ENCODE results near the gene TMEM202.

DNA sequence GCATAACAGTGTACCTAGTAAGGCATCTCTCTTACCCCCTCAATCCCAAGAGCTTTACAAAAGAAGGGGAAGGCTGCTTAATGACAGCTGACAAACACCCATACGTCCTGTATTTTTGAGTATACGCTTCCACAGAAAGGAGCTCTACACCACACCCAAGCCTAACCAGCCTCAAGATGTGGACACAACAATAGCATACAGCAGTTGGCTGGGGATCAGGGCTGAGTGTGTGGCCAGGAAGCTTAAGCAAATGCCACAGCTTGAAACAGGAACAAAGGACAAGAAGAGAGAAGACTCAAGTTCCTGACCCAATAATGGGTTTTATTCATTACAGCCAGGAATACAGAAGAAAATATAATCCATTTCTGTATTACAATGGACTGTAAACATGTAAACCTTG is 29.2 kb upstream of the TMEM202 start:
- TF ChIP-seq, protein P1, sequence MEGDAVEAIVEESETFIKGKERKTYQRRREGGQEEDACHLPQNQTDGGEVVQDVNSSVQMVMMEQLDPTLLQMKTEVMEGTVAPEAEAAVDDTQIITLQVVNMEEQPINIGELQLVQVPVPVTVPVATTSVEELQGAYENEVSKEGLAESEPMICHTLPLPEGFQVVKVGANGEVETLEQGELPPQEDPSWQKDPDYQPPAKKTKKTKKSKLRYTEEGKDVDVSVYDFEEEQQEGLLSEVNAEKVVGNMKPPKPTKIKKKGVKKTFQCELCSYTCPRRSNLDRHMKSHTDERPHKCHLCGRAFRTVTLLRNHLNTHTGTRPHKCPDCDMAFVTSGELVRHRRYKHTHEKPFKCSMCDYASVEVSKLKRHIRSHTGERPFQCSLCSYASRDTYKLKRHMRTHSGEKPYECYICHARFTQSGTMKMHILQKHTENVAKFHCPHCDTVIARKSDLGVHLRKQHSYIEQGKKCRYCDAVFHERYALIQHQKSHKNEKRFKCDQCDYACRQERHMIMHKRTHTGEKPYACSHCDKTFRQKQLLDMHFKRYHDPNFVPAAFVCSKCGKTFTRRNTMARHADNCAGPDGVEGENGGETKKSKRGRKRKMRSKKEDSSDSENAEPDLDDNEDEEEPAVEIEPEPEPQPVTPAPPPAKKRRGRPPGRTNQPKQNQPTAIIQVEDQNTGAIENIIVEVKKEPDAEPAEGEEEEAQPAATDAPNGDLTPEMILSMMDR (IDR thresholded peaks at IDR 0.05; ENCODE audit: extremely low read depth in 1 of 2, insufficient read depth in 1 of 2, low read depth in 1 of 2, low read length in 2 of 2), result no peak
- no peak for TF ChIP-seq POLR2AphosphoS5 (IDR thresholded peaks at IDR 0.05; ENCODE audit: insufficient read depth, low read depth, low read length)
- no peak for TF ChIP-seq POLR2A (IDR thresholded peaks at IDR 0.05; ENCODE audit: low read depth, low read length)
- TF ChIP-seq FOS (IDR thresholded peaks at IDR 0.05; ENCODE audit: borderline replicate concordance, insufficient read depth, low read length), result no peak
